Activated naive CD8-positive, alpha-beta T cell (primary cell): ENCODE measurements around the gene PNLIPRP2.

Experiments used
- H3K27ac Mint-ChIP-seq: one replicate; pipeline ENCODE4 v1.8.0; 2021; ENCODE audit warnings: mixed read lengths
- H3K27me3 Mint-ChIP-seq: one replicate; pipeline ENCODE4 v1.8.0; 2021; ENCODE audit warnings: mixed read lengths
- H3K36me3 Mint-ChIP-seq: one replicate; pipeline ENCODE4 v1.8.0; 2021; ENCODE audit warnings: mixed read lengths
- H3K4me1 Mint-ChIP-seq: one replicate; pipeline ENCODE4 v1.8.0; 2021; ENCODE audit warnings: low read depth, mixed read lengths
- H3K4me3 Mint-ChIP-seq: one replicate; pipeline ENCODE4 v1.8.0; 2021; ENCODE audit warnings: mild to moderate bottlenecking, mixed read lengths
- H3K9me3 Mint-ChIP-seq: one replicate; pipeline ENCODE4 v1.8.0; 2021; ENCODE audit warnings: low read depth, mixed read lengths

The PNLIPRP2 gene

DNA sequence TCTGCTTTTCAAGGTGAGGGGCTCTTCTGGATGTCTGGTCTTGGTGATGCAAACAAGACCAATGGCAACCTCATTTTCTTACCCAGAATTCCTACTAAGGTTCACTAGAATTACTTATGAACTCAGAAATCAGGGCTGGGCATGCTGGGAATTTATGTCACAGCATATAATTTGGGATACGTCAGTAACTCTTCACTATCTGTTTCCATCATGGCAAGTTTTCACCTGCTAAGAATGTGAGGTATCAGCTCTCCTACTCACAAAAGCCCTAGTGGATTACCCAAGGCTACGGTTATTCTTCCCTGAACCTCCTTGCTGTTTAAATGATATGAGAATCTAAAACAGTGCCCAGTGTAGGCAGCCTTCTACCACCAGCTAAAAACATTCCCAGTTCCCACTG is 53.1 kb downstream of the PNLIPRP2 start:
- H3K4me3 Mint-ChIP-seq = no peak overlapping the region
- peaks cover 18% of the 10 kb centered on the region for H3K27me3 Mint-ChIP-seq
- H3K27ac Mint-ChIP-seq = no peak overlapping the region
- H3K36me3 Mint-ChIP-seq = no peaks in the 10 kb centered on the region
- no peaks in the 10 kb centered on the region for H3K4me1 Mint-ChIP-seq
- no peaks in the 10 kb centered on the region for H3K9me3 Mint-ChIP-seq

DNA sequence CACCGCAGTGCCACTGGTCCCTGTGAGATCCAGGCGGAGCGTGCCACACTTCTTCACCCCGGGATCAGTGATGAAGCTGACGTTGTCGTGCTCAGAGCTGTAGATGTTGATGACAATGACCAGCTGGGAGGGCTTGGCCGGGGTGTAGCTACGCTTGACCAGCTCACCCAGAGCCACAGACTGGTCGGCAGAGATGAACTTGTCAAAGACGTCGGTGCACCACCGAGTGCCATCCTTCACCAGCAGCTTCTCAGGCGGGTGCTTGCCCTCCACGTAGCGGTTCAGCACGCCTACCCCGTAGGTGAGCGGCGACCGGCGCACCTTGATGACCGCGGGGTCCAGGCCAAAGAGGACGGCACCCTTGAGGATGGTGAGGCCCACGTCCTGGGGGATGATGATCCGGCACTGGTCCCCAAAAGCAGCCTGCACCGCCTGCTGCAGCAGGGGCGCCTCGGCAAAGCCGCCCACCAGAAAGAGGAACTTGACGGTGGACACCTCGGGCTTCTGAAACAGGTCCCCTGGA is 54.2 kb downstream of the PNLIPRP2 start:
- Mint-ChIP-seq H3K4me3 (no peak overlapping the region), H3K27me3 (peaks cover 15% of the 10 kb centered on the region), H3K9me3 (no peaks in the 10 kb centered on the region), H3K36me3 (no peaks in the 10 kb centered on the region), H3K4me1 (no peaks in the 10 kb centered on the region), H3K27ac (no peak overlapping the region)

DNA sequence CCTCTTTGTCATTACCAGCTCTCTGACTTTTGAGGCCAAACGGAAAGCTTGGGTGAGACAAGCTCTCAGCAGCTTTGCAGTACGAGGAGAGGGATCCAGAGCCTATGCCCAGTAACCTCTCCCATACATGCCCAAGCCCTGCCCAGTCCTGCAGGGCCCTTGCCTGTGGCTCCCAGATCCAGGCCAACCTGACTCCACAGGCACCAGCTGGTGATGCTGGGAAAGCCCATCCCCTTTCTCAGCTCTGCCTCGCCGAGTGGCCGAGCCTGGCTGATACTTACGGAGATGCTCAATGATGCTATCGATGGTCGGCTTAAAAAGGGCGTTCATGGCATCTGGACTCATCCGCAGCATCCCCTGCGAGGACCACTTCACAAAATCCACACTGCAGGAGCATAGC is 55.4 kb downstream of the PNLIPRP2 start:
- Mint-ChIP-seq H3K9me3 (no peaks in the 10 kb centered on the region), H3K4me3 (no peak overlapping the region), H3K36me3 (no peaks in the 10 kb centered on the region)

DNA sequence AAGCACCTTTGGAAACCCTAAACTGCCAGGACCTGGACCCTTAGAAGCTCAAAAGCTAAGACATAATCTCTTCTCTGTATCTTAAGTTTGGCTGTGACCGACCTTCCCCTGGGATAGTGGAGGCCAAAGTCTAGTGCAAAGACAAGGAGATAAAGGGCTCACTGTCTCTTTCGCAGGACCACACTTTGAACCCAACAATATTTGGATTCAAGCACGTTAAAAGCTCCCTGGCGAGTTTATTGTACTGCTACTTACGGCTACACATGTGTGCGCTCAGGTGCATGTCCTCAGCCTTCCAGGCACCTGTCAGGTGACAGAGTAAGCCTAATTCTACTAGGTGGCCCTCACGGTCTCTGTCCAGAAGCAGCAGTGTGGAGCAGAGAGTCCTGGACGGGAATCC is 55.9 kb downstream of the PNLIPRP2 start:
- Mint-ChIP-seq H3K9me3 (no peaks in the 10 kb centered on the region), H3K27ac (no peak overlapping the region), H3K36me3 (no peaks in the 10 kb centered on the region), H3K4me1 (no peaks in the 10 kb centered on the region), H3K4me3 (no peak overlapping the region), H3K27me3 (peaks cover 12% of the 10 kb centered on the region)

More for the DNA sequence above, 55.4 kb downstream of the PNLIPRP2 start:
- no peak overlapping the region for H3K27ac Mint-ChIP-seq
- no peaks in the 10 kb centered on the region for H3K4me1 Mint-ChIP-seq
- peaks cover 10% of the 10 kb centered on the region for H3K27me3 Mint-ChIP-seq

DNA sequence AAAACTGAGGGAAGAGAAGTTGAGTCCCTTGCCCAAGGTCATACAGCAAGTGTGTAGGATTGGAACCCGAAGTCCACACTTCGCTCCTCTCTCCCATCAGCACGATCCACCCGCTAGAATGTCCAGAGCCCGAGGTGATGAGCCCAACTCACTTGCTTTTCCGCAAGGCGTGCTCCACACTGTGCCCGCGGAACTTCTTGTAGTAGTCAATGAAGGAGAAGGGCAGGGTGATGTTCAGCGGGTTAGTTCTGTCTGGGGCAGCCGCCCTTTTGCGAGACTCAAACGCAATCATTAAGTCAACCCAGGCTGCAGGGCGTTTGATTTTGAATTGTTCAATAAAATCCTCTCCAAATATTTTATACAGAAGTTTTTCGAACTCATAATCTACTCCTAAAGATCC is 58.6 kb downstream of the PNLIPRP2 start:
- H3K9me3 Mint-ChIP-seq = no peaks in the 10 kb centered on the region
- H3K36me3 Mint-ChIP-seq = no peaks in the 10 kb centered on the region
- H3K27ac Mint-ChIP-seq = no peak overlapping the region
- H3K4me1 Mint-ChIP-seq = no peaks in the 10 kb centered on the region
- H3K4me3 Mint-ChIP-seq = no peak overlapping the region
- H3K27me3 Mint-ChIP-seq = peaks cover 14% of the 10 kb centered on the region

DNA sequence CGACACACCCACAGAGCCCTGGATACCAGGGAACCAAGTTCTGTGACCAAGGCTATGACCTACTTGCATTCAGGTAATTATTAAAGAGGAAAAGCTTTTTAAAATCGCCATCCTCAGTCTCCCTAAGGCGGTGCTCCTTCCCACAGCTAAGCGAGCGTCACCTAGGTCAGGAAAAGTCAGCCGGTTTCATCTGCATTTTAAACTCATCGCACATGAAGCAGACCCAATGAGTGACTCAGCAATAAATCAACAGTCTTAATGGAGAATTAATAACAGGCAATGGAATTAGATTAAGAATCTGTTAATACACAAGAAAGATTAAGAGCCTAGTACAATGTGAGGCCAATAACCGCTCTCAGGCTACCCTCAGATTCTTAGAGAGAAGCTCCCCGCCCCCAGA is 62.4 kb downstream of the PNLIPRP2 start:
- Mint-ChIP-seq H3K4me1 (no peaks in the 10 kb centered on the region), H3K4me3 (no peak overlapping the region), H3K36me3 (no peaks in the 10 kb centered on the region), H3K9me3 (no peaks in the 10 kb centered on the region), H3K27me3 (peaks cover 15% of the 10 kb centered on the region), H3K27ac (no peak overlapping the region)

DNA sequence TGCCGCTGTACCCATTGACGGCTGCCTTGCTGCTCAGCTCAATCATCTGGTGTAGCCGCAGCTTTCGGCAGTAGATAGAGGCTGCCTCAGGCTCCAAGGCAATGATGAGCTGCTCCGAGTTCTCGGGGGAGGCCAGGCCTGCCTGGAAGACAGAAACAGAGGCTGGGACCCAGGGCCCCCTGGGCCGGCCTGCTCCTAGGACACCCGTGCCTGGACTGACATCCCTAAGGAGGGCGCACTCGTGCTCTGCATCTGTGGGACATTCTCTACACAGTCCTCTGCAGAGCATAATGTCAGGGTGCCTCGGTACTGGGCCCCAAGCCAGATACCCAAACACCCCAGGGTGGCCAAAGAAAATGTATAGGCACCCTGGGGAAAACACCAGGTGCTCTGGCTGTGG is 63.1 kb downstream of the PNLIPRP2 start:
- Mint-ChIP-seq H3K4me3 (no peak overlapping the region), H3K9me3 (no peaks in the 10 kb centered on the region), H3K27ac (no peak overlapping the region)

DNA sequence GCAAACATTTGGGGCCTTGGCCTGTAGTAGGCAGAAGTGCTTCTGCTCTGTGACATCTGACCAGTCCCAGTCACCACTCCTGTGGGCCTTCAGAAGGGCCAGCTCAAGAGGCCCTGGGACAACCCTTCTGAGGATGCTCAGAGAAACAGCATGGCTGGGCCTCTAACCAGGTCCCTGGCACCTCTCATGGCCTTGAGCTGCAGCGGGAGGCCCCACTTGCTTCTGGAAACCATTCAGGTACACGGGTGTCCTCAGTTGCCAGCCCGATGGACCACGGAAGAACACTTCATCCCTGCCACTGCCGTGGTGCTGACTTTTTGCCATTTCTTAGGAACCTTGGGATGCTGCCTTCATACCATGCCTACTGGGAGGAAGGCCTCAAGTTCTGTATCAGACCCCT is 64.0 kb downstream of the PNLIPRP2 start:
- Mint-ChIP-seq H3K27me3 (peaks cover 19% of the 10 kb centered on the region), H3K4me3 (no peak overlapping the region), H3K4me1 (no peaks in the 10 kb centered on the region), H3K9me3 (no peaks in the 10 kb centered on the region), H3K27ac (no peak overlapping the region), H3K36me3 (no peaks in the 10 kb centered on the region)

More for the DNA sequence above, 63.1 kb downstream of the PNLIPRP2 start:
- no peaks in the 10 kb centered on the region for H3K4me1 Mint-ChIP-seq
- peaks cover 15% of the 10 kb centered on the region for H3K27me3 Mint-ChIP-seq
- no peaks in the 10 kb centered on the region for H3K36me3 Mint-ChIP-seq

DNA sequence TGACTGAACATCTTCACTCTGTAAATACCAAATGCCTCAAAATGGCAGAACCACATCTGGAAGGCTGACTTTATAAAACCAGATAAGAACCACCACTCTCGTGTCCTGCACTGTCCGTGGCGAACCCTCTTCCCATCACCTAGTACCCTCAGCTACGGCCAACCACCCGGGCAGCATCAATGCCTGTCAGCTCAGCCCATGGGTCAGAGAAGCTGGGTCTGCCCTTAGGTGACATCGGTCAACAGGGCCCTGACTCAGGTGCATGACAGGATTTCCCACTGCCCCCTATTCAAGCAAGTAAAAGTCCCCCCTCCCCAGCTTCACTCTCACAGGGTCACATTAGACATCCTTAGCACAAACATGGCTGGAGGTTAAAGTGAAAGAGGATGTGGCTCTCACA is 65.1 kb downstream of the PNLIPRP2 start:
- no peaks in the 10 kb centered on the region for H3K9me3 Mint-ChIP-seq
- H3K27ac Mint-ChIP-seq = no peak overlapping the region
- peaks cover 19% of the 10 kb centered on the region for H3K27me3 Mint-ChIP-seq

DNA sequence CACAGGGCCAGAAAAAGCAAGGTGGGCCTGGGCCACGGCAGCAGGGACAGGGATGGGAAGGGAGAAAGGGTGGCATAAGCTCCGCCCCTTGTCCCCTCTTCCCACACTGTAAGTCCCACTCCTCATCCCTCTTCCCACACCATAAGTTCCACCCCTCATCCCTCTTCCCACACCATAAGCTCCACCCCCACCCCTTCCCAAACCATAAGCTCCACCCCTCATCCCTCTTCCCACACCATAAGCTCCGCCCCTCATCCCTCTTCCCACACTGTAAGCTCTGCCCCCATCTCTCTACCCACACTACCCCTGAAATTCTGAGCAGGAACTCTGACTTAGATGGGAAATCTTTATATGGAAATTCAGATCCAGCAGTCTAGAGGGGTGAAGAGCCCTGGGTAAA is 65.9 kb downstream of the PNLIPRP2 start:
- H3K27me3 Mint-ChIP-seq = peaks cover 20% of the 10 kb centered on the region
- H3K9me3 Mint-ChIP-seq = no peaks in the 10 kb centered on the region
- no peak overlapping the region for H3K27ac Mint-ChIP-seq
- H3K36me3 Mint-ChIP-seq = no peaks in the 10 kb centered on the region
- H3K4me3 Mint-ChIP-seq = no peak overlapping the region
- H3K4me1 Mint-ChIP-seq = no peaks in the 10 kb centered on the region

More for the DNA sequence above, 65.1 kb downstream of the PNLIPRP2 start:
- no peak overlapping the region for H3K4me3 Mint-ChIP-seq
- H3K36me3 Mint-ChIP-seq = no peaks in the 10 kb centered on the region
- H3K4me1 Mint-ChIP-seq = no peaks in the 10 kb centered on the region

DNA sequence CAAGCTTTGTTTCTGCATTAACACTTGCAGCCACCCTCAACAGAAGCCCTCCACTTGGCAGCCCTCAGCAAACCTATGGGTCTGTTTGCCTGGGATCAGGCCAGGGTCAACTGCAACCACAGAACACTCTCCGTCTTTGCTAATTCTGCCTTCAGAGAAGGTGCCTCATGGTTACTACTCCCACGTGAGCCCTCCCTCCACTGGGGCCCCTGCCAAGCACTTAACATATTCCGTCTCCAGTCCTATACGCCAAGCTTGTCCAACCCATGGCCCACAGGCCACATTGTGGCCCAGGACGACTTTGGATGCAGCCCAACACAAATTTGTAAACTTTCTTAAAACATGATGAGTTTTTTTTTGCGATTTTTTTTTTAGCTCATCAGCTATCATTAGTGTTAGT is 66.9 kb downstream of the PNLIPRP2 start:
- Mint-ChIP-seq H3K4me1 (no peaks in the 10 kb centered on the region), H3K27me3 (peaks cover 20% of the 10 kb centered on the region), H3K4me3 (no peak overlapping the region), H3K27ac (no peak overlapping the region), H3K36me3 (no peaks in the 10 kb centered on the region), H3K9me3 (no peaks in the 10 kb centered on the region)

DNA sequence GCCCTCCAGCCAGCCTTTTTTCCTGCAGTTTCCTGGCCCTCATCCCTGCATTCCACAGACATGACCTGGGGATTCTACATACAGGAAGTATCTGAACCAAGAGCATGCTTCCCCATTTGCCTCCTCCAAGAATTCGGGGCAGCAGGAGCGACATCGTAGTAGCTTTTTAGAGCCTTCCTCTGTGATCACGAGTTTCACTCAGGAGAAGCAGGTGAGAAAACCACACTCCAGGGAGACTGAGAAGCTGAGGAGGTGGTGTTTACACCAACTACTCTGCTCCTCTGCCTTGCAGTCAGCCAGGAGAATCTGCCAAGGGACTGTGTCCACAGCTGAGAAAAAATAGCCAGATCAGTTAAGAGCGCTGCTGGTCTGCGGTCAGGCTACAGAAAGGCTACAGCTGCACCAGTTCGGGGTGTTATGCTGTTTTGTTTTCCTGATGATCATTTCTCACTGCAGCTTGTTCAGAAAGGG is 67.5 kb downstream of the PNLIPRP2 start:
- Mint-ChIP-seq H3K27ac (no peak overlapping the region), H3K4me1 (no peaks in the 10 kb centered on the region), H3K9me3 (no peaks in the 10 kb centered on the region), H3K4me3 (no peak overlapping the region), H3K36me3 (no peaks in the 10 kb centered on the region), H3K27me3 (peaks cover 17% of the 10 kb centered on the region)

DNA sequence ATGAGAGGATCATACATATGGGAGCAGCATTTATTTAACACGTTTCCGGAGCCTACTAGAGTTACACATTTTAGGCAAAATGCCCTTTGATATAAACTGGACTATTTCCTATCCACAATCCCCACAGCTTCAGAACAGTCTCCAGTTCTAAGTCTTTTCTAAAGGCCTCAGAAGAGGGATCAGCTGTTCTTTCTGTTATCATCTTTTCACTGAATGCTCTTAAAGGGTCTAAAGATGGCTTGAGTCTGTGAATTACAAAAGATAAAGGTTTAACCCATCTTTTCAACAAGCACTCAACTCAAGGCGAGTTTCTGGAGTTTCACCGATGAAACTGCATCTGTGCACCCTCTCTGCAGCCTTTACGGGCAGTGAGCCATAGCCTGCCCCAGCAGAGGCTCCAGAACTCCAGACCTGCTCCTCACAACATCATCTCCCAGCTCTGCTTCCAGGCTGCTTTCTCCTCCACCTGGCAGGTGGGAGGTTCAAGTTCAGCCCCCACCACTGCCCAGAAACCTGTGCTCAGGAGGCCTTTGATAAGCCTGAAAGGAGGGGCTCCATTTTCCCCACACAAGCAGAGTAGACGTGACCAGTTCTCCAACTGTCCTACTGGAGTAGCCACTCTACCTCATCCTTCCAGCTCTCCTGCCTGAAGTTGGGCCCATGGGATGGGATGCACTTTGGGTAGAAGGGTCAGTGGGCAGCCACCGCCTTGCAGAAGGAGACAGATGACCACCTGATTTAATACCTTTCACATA is 68.2 kb downstream of the PNLIPRP2 start:
- H3K4me1 Mint-ChIP-seq = no peaks in the 10 kb centered on the region
- no peaks in the 10 kb centered on the region for H3K9me3 Mint-ChIP-seq
- no peak overlapping the region for H3K27ac Mint-ChIP-seq
- H3K27me3 Mint-ChIP-seq = peaks cover 17% of the 10 kb centered on the region
- H3K36me3 Mint-ChIP-seq = no peaks in the 10 kb centered on the region
- H3K4me3 Mint-ChIP-seq = no peak overlapping the region

DNA sequence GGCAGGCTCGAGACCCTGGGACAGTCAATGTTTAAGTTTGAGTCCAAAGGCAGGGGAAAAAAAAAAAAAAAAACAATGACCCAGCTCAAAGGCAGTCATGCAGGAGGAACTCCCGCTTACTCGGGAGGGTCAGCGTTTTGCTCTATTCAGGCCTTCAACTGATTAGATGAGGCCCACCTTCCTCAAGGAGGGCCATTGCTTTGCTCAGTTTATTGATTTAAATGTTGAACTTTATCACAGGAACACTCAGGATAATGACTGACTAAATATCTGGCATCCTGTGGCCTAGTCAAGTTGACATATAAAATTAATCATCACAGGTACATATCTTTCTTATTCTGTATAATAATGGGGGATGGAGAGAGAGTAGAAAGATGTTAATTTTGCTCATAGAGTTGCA is 69.0 kb downstream of the PNLIPRP2 start:
- Mint-ChIP-seq H3K9me3 (no peaks in the 10 kb centered on the region), H3K27me3 (peaks cover 19% of the 10 kb centered on the region), H3K27ac (no peak overlapping the region), H3K36me3 (no peaks in the 10 kb centered on the region), H3K4me1 (no peaks in the 10 kb centered on the region), H3K4me3 (no peak overlapping the region)

DNA sequence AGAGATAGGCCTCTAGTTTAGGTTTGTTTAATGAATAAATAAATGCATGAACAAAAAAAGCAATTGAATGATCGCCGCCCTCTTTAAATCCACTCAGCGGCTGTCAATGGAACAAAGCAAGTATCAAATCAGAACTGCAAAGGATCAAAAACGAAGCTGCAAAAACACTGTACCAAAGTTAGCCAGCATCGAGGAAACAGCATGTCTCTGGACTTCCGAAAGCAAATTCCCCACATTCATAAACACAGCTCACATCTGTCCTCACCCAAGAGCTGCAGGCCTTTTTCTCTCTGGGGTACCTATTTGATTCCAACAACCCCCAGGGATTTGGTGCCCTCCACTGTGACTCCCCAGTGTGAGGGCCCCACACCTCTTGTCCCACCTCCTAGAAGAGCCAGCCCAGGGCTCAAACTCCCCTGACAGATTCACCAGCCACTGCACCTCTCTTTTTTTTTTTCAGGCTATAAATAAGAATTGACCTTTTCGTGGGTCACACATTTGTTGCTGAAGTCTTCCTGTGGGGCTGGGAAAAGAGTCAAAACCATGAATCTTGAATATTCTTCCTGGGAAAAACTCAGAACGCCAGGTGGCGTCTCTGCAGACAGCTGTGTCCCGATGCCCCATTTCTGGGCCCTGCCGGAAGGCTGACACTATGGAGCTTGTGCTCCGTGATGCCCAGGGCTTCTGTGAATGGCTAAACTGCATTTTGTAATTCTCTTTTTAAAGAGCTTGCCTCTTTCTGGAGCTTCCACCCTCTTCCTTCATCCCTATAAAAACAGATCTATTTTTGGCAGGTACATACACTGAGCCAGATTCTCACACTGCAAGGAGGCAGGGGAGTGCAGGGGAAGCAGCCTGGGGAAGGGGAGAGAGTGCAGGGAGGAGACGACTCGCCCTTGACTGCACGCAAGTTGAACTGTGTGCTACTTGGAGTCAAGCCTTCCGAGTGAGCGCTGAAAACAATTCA is 69.9 kb downstream of the PNLIPRP2 start:
- Mint-ChIP-seq H3K4me1 (no peaks in the 10 kb centered on the region), H3K36me3 (no peaks in the 10 kb centered on the region), H3K4me3 (no peak overlapping the region), H3K27me3 (peaks cover 17% of the 10 kb centered on the region), H3K9me3 (no peaks in the 10 kb centered on the region), H3K27ac (no peak overlapping the region)
